Measurements from ENCODE around the gene B3GAT2.

Gene B3GAT2

GRCh38 chr6:70819646-70820045 is 137.2 kb downstream of the B3GAT2 start:
- TF ChIP-seq TOX (CRISPR knock-in tag; IDR thresholded peaks at IDR 0.05; ENCODE audit: borderline replicate concordance) (no peak), CREB5 (CRISPR knock-in tag; IDR thresholded peaks at IDR 0.05; ENCODE audit: low read depth) (no peak), ZC3H10 (CRISPR knock-in tag; IDR thresholded peaks at IDR 0.05) (no peak), ZNF565 (CRISPR knock-in tag; conservative IDR thresholded peaks at IDR 0.05; ENCODE audit: low read depth) (no peak), OSR1 (CRISPR knock-in tag; IDR thresholded peaks at IDR 0.05) (no peak), BACH2 (CRISPR knock-in tag; IDR thresholded peaks at IDR 0.05; ENCODE audit: borderline replicate concordance) (no peak), CSDC2 (CRISPR knock-in tag; IDR thresholded peaks at IDR 0.05) (no peak), SNAI2 (CRISPR knock-in tag; IDR thresholded peaks at IDR 0.05) (no peak), ARNTL (CRISPR knock-in tag; IDR thresholded peaks at IDR 0.05; ENCODE audit: borderline replicate concordance, low read depth) (no peak), ESRRG (CRISPR knock-in tag; IDR thresholded peaks at IDR 0.05) (no peak), ZNF70 (CRISPR knock-in tag; IDR thresholded peaks at IDR 0.05) (no peak), ZNF8 (CRISPR knock-in tag; IDR thresholded peaks at IDR 0.05) (no peak), ISL1 (CRISPR knock-in tag; IDR thresholded peaks at IDR 0.05) (no peak), POU6F1 (CRISPR knock-in tag; IDR thresholded peaks at IDR 0.05; ENCODE audit: borderline replicate concordance, low read depth) (no peak), RARB (CRISPR knock-in tag; IDR thresholded peaks at IDR 0.05) (no peak), ZFP30 (CRISPR knock-in tag; IDR thresholded peaks at IDR 0.05) (no peak), ZFP3 (CRISPR knock-in tag; IDR thresholded peaks at IDR 0.05) (no peak)
- TF ChIP-seq, protein P1, sequence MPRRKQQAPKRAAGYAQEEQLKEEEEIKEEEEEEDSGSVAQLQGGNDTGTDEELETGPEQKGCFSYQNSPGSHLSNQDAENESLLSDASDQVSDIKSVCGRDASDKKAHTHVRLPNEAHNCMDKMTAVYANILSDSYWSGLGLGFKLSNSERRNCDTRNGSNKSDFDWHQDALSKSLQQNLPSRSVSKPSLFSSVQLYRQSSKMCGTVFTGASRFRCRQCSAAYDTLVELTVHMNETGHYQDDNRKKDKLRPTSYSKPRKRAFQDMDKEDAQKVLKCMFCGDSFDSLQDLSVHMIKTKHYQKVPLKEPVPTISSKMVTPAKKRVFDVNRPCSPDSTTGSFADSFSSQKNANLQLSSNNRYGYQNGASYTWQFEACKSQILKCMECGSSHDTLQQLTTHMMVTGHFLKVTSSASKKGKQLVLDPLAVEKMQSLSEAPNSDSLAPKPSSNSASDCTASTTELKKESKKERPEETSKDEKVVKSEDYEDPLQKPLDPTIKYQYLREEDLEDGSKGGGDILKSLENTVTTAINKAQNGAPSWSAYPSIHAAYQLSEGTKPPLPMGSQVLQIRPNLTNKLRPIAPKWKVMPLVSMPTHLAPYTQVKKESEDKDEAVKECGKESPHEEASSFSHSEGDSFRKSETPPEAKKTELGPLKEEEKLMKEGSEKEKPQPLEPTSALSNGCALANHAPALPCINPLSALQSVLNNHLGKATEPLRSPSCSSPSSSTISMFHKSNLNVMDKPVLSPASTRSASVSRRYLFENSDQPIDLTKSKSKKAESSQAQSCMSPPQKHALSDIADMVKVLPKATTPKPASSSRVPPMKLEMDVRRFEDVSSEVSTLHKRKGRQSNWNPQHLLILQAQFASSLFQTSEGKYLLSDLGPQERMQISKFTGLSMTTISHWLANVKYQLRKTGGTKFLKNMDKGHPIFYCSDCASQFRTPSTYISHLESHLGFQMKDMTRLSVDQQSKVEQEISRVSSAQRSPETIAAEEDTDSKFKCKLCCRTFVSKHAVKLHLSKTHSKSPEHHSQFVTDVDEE (CRISPR knock-in tag; IDR thresholded peaks at IDR 0.05), result no peak
- no peak for ATAC-seq

DNA sequence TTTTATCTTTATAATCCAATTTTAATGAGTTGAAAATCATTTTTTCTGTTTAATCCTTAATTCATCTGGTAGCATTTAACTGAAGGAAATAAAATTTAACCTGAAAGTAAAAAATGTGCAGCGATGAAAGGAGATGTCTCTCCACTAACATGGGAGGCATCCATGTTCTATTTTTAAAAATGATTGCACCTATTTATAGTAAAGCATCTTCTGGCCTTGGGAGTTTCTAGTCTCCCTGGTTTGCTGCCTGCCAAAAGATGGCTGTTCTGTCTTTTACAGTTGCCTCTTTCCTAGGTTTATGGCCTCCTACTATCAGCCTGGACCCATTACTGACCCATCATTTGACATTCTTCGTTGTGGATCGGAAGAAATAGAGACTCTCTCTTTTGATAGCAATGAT is 143.0 kb downstream of the B3GAT2 start:
- no peak for ATAC-seq
- TF ChIP-seq PATZ1 (CRISPR knock-in tag; IDR thresholded peaks at IDR 0.05; ENCODE audit: borderline replicate concordance), result no peak
- TF ChIP-seq TCF4 (CRISPR knock-in tag; IDR thresholded peaks at IDR 0.05; ENCODE audit: borderline replicate concordance), result no peak
- no peak for TF ChIP-seq ESRRG (CRISPR knock-in tag; IDR thresholded peaks at IDR 0.05)
- no peak for TF ChIP-seq ZC3H10 (CRISPR knock-in tag; IDR thresholded peaks at IDR 0.05)
- no peak for TF ChIP-seq BACH2 (CRISPR knock-in tag; IDR thresholded peaks at IDR 0.05; ENCODE audit: borderline replicate concordance)
- no peak for TF ChIP-seq PPARA (CRISPR knock-in tag; IDR thresholded peaks at IDR 0.05; ENCODE audit: borderline replicate concordance)
- no peak for TF ChIP-seq ZNF70 (CRISPR knock-in tag; IDR thresholded peaks at IDR 0.05)
- TF ChIP-seq POU6F1 (CRISPR knock-in tag; IDR thresholded peaks at IDR 0.05; ENCODE audit: borderline replicate concordance, low read depth), result no peak
- TF ChIP-seq GLIS3 (CRISPR knock-in tag; IDR thresholded peaks at IDR 0.05), result no peak
- TF ChIP-seq, protein P2, sequence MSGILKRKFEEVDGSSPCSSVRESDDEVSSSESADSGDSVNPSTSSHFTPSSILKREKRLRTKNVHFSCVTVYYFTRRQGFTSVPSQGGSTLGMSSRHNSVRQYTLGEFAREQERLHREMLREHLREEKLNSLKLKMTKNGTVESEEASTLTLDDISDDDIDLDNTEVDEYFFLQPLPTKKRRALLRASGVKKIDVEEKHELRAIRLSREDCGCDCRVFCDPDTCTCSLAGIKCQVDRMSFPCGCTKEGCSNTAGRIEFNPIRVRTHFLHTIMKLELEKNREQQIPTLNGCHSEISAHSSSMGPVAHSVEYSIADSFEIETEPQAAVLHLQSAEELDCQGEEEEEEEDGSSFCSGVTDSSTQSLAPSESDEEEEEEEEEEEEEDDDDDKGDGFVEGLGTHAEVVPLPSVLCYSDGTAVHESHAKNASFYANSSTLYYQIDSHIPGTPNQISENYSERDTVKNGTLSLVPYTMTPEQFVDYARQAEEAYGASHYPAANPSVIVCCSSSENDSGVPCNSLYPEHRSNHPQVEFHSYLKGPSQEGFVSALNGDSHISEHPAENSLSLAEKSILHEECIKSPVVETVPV (CRISPR knock-in tag; IDR thresholded peaks at IDR 0.05), result no peak
- no peak for TF ChIP-seq OSR1 (CRISPR knock-in tag; IDR thresholded peaks at IDR 0.05)
- no peak for TF ChIP-seq ZNF8 (CRISPR knock-in tag; IDR thresholded peaks at IDR 0.05)
- TF ChIP-seq, protein P1 (CRISPR knock-in tag; IDR thresholded peaks at IDR 0.05), result no peak
- TF ChIP-seq ISL1 (CRISPR knock-in tag; IDR thresholded peaks at IDR 0.05), result no peak
- TF ChIP-seq ZFP3 (CRISPR knock-in tag; IDR thresholded peaks at IDR 0.05), result no peak
- TF ChIP-seq CSDC2 (CRISPR knock-in tag; IDR thresholded peaks at IDR 0.05), result no peak
- no peak for TF ChIP-seq TOX (CRISPR knock-in tag; IDR thresholded peaks at IDR 0.05; ENCODE audit: borderline replicate concordance)
- TF ChIP-seq ARNTL (CRISPR knock-in tag; IDR thresholded peaks at IDR 0.05; ENCODE audit: borderline replicate concordance, low read depth), result no peak
